ENCODE results near the gene DCP1B. TPM values are rescaled to one million over a fixed set of nuclear protein-coding genes. Genes with fewer than 3 reads are reported as not detected.

DCP1B gene
- total and polyA plus RNA-seq, 4 donors = 3.5 to 5.5 (median 4.6) TPM

GRCh38 chr12:1932264-1932777 lies 71.9 kb downstream of the DCP1B start:
- no peak for DNase-seq (ENCODE audit: low spot score)
- 29% methylated on average over 16 of the region's 16 CpGs for whole genome bisulfite sequencing
- Histone ChIP-seq H3K36me3 (ENCODE audit: control insufficient read depth in 4 of 4, insufficient read depth in 3 of 4, low read depth in 1 of 4, low read length in 3 of 4) (no peaks in the 10 kb centered on the region), H3K9me3 (ENCODE audit: control insufficient read depth in 4 of 4, low read length in 3 of 4) (no peaks in the 10 kb centered on the region), H3K9ac (ENCODE audit: low read depth in 1 of 2, low read length in 2 of 2) (no peak overlapping the region), H3K4me1 (ENCODE audit: control insufficient read depth in 4 of 4, insufficient read depth in 4 of 4, low read length in 3 of 4) (peaks cover 2 to 20% (median 16%) of the 10 kb centered on the region in 4 donors), H3K4me3 (ENCODE audit: low read depth in 1 of 3, low read length in 3 of 3) (no peak overlapping the region), H3K27ac (ENCODE audit: low read depth in 1 of 2, low read length in 2 of 2) (no peak overlapping the region), H3K27me3 (ENCODE audit: control insufficient read depth in 4 of 4, insufficient read depth in 4 of 4, low read length in 3 of 4) (no peaks in the 10 kb centered on the region)
- no peak for TF ChIP-seq REST (IDR thresholded peaks at IDR 0.05)
- peak in 1 of 2 donors; percentile 27 for TF ChIP-seq HNF4A (conservative IDR thresholded peaks at IDR 0.05)

GRCh38 chr12:1931642-1932041 lies 72.6 kb downstream of the DCP1B start:
- H3K36me3 ChIP-seq (ENCODE audit: control insufficient read depth in 4 of 4, insufficient read depth in 3 of 4, low read depth in 1 of 4, low read length in 3 of 4) = no peaks in the 10 kb centered on the region
- H3K4me3 ChIP-seq (ENCODE audit: low read depth in 1 of 3, low read length in 3 of 3) = no peak overlapping the region
- 94% methylated on average over 9 of the region's 9 CpGs for WGBS
- no peaks in the 10 kb centered on the region for H3K27me3 ChIP-seq (ENCODE audit: control insufficient read depth in 4 of 4, insufficient read depth in 4 of 4, low read length in 3 of 4)
- no peak overlapping the region for H3K9ac ChIP-seq (ENCODE audit: low read depth in 1 of 2, low read length in 2 of 2)
- no peak for DNase-seq (ENCODE audit: low spot score)
- no peaks in the 10 kb centered on the region for H3K9me3 ChIP-seq (ENCODE audit: control insufficient read depth in 4 of 4, low read length in 3 of 4)
- TF ChIP-seq TAF1 (conservative IDR thresholded peaks at IDR 0.05) = no peak
- no peak overlapping the region for H3K27ac ChIP-seq (ENCODE audit: low read depth in 1 of 2, low read length in 2 of 2)
- peaks cover under 1 to 17% (median 13%) of the 10 kb centered on the region in 4 donors for H3K4me1 ChIP-seq (ENCODE audit: control insufficient read depth in 4 of 4, insufficient read depth in 4 of 4, low read length in 3 of 4)

GRCh38 chr12:1930803-1931597 lies 73.3 kb downstream of the DCP1B start:
- no peaks in the 10 kb centered on the region for H3K9me3 ChIP-seq (ENCODE audit: control insufficient read depth in 4 of 4, low read length in 3 of 4)
- no peaks in the 10 kb centered on the region for H3K36me3 ChIP-seq (ENCODE audit: control insufficient read depth in 4 of 4, insufficient read depth in 3 of 4, low read depth in 1 of 4, low read length in 3 of 4)
- DNase-seq (ENCODE audit: low spot score) = no peak
- H3K4me3 ChIP-seq (ENCODE audit: low read depth in 1 of 3, low read length in 3 of 3) = no peak overlapping the region
- no peak overlapping the region for H3K27ac ChIP-seq (ENCODE audit: low read depth in 1 of 2, low read length in 2 of 2)
- H3K4me1 ChIP-seq (ENCODE audit: control insufficient read depth in 4 of 4, insufficient read depth in 4 of 4, low read length in 3 of 4) = peaks cover 0 to 12% (median 8%) of the 10 kb centered on the region in 4 donors
- H3K9ac ChIP-seq (ENCODE audit: low read depth in 1 of 2, low read length in 2 of 2) = no peak overlapping the region
- H3K27me3 ChIP-seq (ENCODE audit: control insufficient read depth in 4 of 4, insufficient read depth in 4 of 4, low read length in 3 of 4) = no peaks in the 10 kb centered on the region
- 88% methylated on average over 27 of the region's 27 CpGs for WGBS
- no peak for TF ChIP-seq FOXA1 (IDR thresholded peaks at IDR 0.05)

- H3K4me1 ChIP-seq (ENCODE audit: control insufficient read depth in 4 of 4, insufficient read depth in 4 of 4, low read length in 3 of 4) = peaks cover 0 to 9% (median 5%) of the 10 kb centered on the region in 4 donors
Measured at GRCh38 chr12:1929985-1930802, 74.1 kb downstream of the DCP1B start.

More at GRCh38 chr12:1929985-1930802, 74.1 kb downstream of the DCP1B start:
- no peak overlapping the region for H3K4me3 ChIP-seq (ENCODE audit: low read depth in 1 of 3, low read length in 3 of 3)
- 83% methylated on average over 11 of the region's 11 CpGs for WGBS
- H3K9ac ChIP-seq (ENCODE audit: low read depth in 1 of 2, low read length in 2 of 2) = no peak overlapping the region
- H3K27ac ChIP-seq (ENCODE audit: low read depth in 1 of 2, low read length in 2 of 2) = no peak overlapping the region
- H3K9me3 ChIP-seq (ENCODE audit: control insufficient read depth in 4 of 4, low read length in 3 of 4) = no peaks in the 10 kb centered on the region
- no peaks in the 10 kb centered on the region for H3K36me3 ChIP-seq (ENCODE audit: control insufficient read depth in 4 of 4, insufficient read depth in 3 of 4, low read depth in 1 of 4, low read length in 3 of 4)
- no peaks in the 10 kb centered on the region for H3K27me3 ChIP-seq (ENCODE audit: control insufficient read depth in 4 of 4, insufficient read depth in 4 of 4, low read length in 3 of 4)
- TF ChIP-seq HNF4A (conservative IDR thresholded peaks at IDR 0.05) (no peak), ZBTB33 (IDR thresholded peaks at IDR 0.05) (no peak), FOXA2 (IDR thresholded peaks at IDR 0.05) (no peak), MAX (IDR thresholded peaks at IDR 0.05) (no peak), YY1 (IDR thresholded peaks at IDR 0.05) (no peak), NR2F2 (IDR thresholded peaks at IDR 0.05) (no peak)
- peak; percentile 22 for DNase-seq (ENCODE audit: low spot score)
